BE2C (cell line): ENCODE results near the gene C3orf22.

Experiments used
- DNase-seq: peaks from one replicate; pipeline ENCODE4 v3.0.0-alpha.2; 2020
- H3K27me3 ChIP-seq: fragments of 250-450 bp; sonication (Bioruptor Pico); 2 replicates; pipeline ENCODE4 v1.5.1; 2020; ENCODE audit warnings: mild to moderate bottlenecking
- H3K36me3 ChIP-seq: fragments of 250-450 bp; sonication (Bioruptor Pico); 2 replicates; pipeline ENCODE4 v1.5.1; 2020; ENCODE audit warnings: mild to moderate bottlenecking
- H3K4me1 ChIP-seq: fragments of 250-450 bp; sonication (Bioruptor Pico); 2 replicates; pipeline ENCODE4 v1.5.1; 2020
- H3K4me3 ChIP-seq: 2 replicates; pipeline ENCODE4 v1.5.1; 2011; ENCODE audit warnings: low read depth, low read length
- H3K9me3 ChIP-seq: fragments of 250-450 bp; sonication (Bioruptor Pico); 2 replicates; pipeline ENCODE4 v1.5.1; 2020
- CTCF ChIP-seq: IDR thresholded peaks from 2 replicates; pipeline ENCODE4 v1.5.1; 2012; ENCODE audit warnings: mild to moderate bottlenecking, low read depth, low read length

Gene C3orf22

DNA sequence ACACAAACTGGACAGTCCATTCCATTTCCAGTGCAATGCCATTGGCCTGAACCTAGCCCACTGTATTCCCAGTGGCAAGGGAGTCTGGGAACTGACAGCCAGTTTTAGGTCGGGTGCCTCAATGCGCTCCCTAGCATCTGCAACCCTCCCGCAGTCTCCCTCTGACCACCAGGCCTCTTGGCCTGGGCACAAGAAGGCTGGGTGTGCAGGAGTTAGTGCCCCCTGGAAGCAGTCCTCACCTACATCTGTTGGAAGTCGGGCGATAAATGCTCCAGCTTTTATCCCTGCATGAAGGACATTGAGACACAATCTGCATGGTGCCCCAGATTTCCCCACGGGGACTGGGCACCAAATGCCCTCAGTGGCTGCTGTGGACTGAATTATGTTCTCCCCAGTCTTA, 12.7 kb downstream of the C3orf22 start:
- Histone ChIP-seq H3K9me3 (no peaks in the 10 kb centered on the region), H3K36me3 (no peaks in the 10 kb centered on the region), H3K4me3 (no peak overlapping the region), H3K4me1 (no peaks in the 10 kb centered on the region), H3K27me3 (no peaks in the 10 kb centered on the region)
- TF ChIP-seq CTCF = no peak
- DNase-seq = peak; percentile 1

DNA sequence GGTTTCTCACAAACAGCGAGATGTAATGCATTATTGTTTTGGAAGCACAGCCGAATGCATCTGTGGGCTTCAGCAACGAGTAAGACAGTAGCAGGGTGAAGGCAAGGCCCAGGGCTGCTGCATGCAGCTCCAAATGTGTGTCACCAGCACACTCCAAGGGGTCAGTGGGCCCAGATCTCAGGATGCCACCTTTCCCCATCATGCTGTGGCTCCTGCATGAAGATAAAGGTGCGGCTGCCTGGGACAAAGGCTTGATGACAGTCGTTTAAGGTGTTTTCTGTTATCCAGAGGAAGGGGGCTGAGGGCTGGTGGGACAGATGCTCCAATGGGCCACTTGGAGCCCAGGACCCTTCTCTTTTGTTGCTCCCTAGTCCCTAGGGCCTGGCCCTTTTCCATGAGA, 13.2 kb downstream of the C3orf22 start:
- Histone ChIP-seq H3K9me3 (no peaks in the 10 kb centered on the region), H3K36me3 (no peaks in the 10 kb centered on the region), H3K4me3 (no peak overlapping the region), H3K4me1 (no peaks in the 10 kb centered on the region), H3K27me3 (no peaks in the 10 kb centered on the region)
- TF ChIP-seq CTCF = no peak
- peak; percentile 1 for DNase-seq

GRCh38 chr3:126544596-126545281, 14.0 kb downstream of the C3orf22 start:
- no peak for DNase-seq
- H3K9me3 ChIP-seq = no peaks in the 10 kb centered on the region
- no peaks in the 10 kb centered on the region for H3K36me3 ChIP-seq
- no peak overlapping the region for H3K4me3 ChIP-seq
- H3K4me1 ChIP-seq = no peaks in the 10 kb centered on the region
- TF ChIP-seq CTCF = no peak
- H3K27me3 ChIP-seq = no peaks in the 10 kb centered on the region

DNA sequence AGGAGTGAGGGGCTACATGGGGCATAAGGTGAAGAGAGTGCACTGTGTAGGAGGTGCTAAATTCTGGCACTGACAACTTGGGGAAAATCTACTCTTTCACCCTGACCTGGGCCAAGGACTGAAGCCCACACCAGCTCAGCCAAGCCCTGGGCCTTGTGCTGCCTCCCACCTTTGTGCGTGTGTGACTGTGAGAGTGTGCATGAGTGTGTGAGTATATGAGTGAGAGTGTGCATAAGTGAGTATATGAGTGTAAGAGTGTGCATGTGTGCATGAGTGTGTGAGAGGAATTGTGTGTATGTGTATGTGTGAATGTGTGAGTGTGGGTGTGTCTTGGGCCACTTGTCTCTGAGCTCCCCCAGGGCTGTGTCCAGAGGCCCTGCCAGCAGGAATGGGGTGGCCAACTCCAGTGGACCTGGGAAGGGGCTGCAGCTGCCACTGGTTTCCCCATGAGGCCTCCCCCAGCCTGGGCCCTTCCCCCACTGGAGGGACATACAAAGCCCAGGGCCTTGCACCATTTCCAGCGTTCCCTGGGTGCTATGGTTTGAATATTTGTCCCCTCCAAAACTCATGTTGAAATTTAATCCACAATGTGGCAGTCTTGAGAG, 15.2 kb downstream of the C3orf22 start:
- no peak for TF ChIP-seq CTCF
- Histone ChIP-seq H3K9me3 (no peaks in the 10 kb centered on the region), H3K27me3 (no peaks in the 10 kb centered on the region), H3K36me3 (no peaks in the 10 kb centered on the region), H3K4me3 (no peak overlapping the region), H3K4me1 (no peaks in the 10 kb centered on the region)
- DNase-seq = no peak

DNA sequence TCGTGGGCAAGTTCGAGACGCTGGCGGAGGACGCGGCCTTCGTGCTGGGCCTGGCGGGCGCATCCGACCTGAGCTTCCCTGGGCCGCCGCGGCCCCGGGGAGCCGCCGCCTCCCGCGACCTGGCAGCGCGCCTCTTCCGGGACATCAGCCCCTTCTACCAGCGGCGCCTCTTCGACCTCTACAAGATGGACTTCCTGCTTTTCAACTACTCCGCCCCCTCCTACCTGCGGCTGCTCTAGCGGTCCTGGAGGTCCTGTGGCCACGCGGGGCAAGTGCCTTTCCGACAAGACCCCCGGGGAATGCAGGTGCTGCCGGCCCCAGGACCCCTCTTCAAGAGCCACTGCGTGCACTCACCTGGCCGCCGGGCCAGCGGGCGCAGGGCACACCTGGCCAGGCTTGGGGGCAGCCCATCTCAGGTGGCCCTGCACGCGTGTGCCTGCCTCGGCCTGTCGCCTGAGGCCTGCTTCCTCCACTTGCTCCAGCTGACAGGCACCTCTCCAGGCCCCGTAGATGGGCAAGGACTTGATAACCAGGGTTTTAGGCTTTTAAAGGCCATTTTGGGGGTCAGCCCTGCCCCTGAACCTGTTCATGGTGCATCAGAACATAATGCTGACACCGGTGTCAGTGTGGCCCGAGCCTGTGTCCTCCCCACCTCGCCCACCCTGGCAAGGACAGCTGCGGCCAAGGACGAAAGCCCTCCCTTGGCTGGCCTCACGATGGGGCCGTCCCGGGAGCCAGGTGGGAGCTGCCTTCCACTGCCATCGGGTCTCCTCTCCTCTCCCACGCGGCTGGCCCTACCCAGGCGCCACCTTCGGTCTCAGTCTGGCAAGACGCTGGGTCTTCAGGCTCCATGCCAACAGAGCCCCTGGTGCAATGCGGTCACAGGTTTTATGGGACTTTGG, 16.1 kb downstream of the C3orf22 start:
- no peaks in the 10 kb centered on the region for H3K27me3 ChIP-seq
- no peak for DNase-seq
- no peaks in the 10 kb centered on the region for H3K9me3 ChIP-seq
- no peaks in the 10 kb centered on the region for H3K4me1 ChIP-seq
- no peak overlapping the region for H3K4me3 ChIP-seq
- TF ChIP-seq CTCF = no peak
- no peaks in the 10 kb centered on the region for H3K36me3 ChIP-seq
